HepG2 (cell line): ENCODE results near the gene CERS6. TPM values are rescaled to one million over a fixed set of nuclear protein-coding genes. Genes with fewer than 3 reads are reported as not detected.
A peak's percentile ranks its signal among the peaks of the same experiment; 100 is the strongest.

Experiments
- ARNT2 ChIP-seq: sonication (generic); formaldehyde crosslinking; IDR thresholded peaks from 2 replicates; pipeline ENCODE4 v1.8.0; 2022; ENCODE audit warnings: mild to moderate bottlenecking, low read depth, missing genetic modification reagents, moderate library complexity
- ATF7-NPFF ChIP-seq: sonication (generic); formaldehyde crosslinking; IDR thresholded peaks from 2 replicates; pipeline ENCODE4 v1.8.1; 2023; ENCODE audit warnings: mild to moderate bottlenecking, low read depth, missing genetic modification reagents, moderate library complexity
- BHLHE40 ChIP-seq: IDR thresholded peaks from 2 replicates; pipeline ENCODE4 v1.6.1; 2011; ENCODE audit warnings: low read length, improper control_type of control experiment
- CAMTA2 ChIP-seq: sonication (generic); formaldehyde crosslinking; IDR thresholded peaks from 2 replicates; pipeline ENCODE4 v1.4.0; 2020; ENCODE audit warnings: mild to moderate bottlenecking, missing genetic modification reagents, borderline replicate concordance
- CREB1 ChIP-seq, 2 experiments: fragments of 450-650 bp in 1 of 2; IDR thresholded peaks; 2 replicates each; pipeline ENCODE4 v1.6.1; 2016 to 2017; ENCODE audit warnings: control low read depth in 1 of 2, mild to moderate bottlenecking in 1 of 2, missing compliant biosample characterization in 1 of 2, missing genetic modification characterization in 1 of 2
- DMAP1 ChIP-seq: IDR thresholded peaks from 2 replicates; pipeline ENCODE4 v1.6.1; 2016
- ETV5 ChIP-seq: IDR thresholded peaks from 2 replicates; pipeline ENCODE4 v1.6.1; 2018; ENCODE audit warnings: missing biosample characterization, missing genetic modification reagents, inconsistent platforms, borderline replicate concordance
- GPN1 ChIP-seq: sonication (generic); formaldehyde crosslinking; IDR thresholded peaks from 2 replicates; pipeline ENCODE4 v1.5.1; 2020; ENCODE audit warnings: missing genetic modification reagents, borderline replicate concordance
- KAT8 ChIP-seq: IDR thresholded peaks from 2 replicates; pipeline ENCODE4 v1.6.1; 2016; ENCODE audit warnings: missing genetic modification reagents, missing compliant biosample characterization
- KDM3A ChIP-seq: IDR thresholded peaks from 2 replicates; pipeline ENCODE4 v1.6.1; 2018; ENCODE audit warnings: low read depth, missing compliant biosample characterization
- LBX2 ChIP-seq: sonication (generic); formaldehyde crosslinking; IDR thresholded peaks from 2 replicates; pipeline ENCODE4 v1.5.0; 2020; ENCODE audit warnings: missing genetic modification reagents, mild to moderate bottlenecking, borderline replicate concordance
- MAX ChIP-seq: IDR thresholded peaks from 2 replicates; pipeline ENCODE4 v1.6.1; 2012; ENCODE audit warnings: inconsistent platforms
- NFRKB ChIP-seq: fragments of 450-650 bp; IDR thresholded peaks from 2 replicates; pipeline ENCODE4 v1.6.1; 2017
- PHB2 ChIP-seq: fragments of 450-650 bp; IDR thresholded peaks from 2 replicates; pipeline ENCODE4 v1.6.1; 2018; ENCODE audit not compliant: partially characterized antibody
- SMC3 ChIP-seq: IDR thresholded peaks from 2 replicates; pipeline ENCODE4 v1.6.1; 2011; ENCODE audit warnings: low read length, improper control_type of control experiment
- SNAI1 ChIP-seq: sonication (generic); formaldehyde crosslinking; IDR thresholded peaks from 2 replicates; pipeline ENCODE4 v1.5.0; 2020; ENCODE audit warnings: mild to moderate bottlenecking, missing genetic modification reagents, borderline replicate concordance
- SP1 ChIP-seq, 2 experiments: fragments of 450-650 bp in 1 of 2; sonication (generic) in 1 of 2; formaldehyde crosslinking in 1 of 2; IDR thresholded peaks; 2 replicates each; pipeline versions ENCODE4 v1.4.0 to v1.6.1; 2016 to 2020; ENCODE audit warnings: missing genetic modification reagents in 1 of 2
- SRY ChIP-seq: sonication (generic); formaldehyde crosslinking; IDR thresholded peaks from 2 replicates; pipeline ENCODE4 v1.8.0; 2022; ENCODE audit warnings: mild to moderate bottlenecking, missing genetic modification reagents
- TRAFD1 ChIP-seq: sonication (generic); formaldehyde crosslinking; IDR thresholded peaks from 2 replicates; pipeline ENCODE4 v1.5.1; 2020; ENCODE audit warnings: missing genetic modification reagents, mild to moderate bottlenecking, borderline replicate concordance
- ZIK1 ChIP-seq: sonication (generic); formaldehyde crosslinking; IDR thresholded peaks from 2 replicates; pipeline ENCODE4 v1.5.0; 2020; ENCODE audit warnings: mild to moderate bottlenecking, low read depth, missing genetic modification reagents, borderline replicate concordance
- ZNF503 ChIP-seq: sonication (generic); formaldehyde crosslinking; IDR thresholded peaks from 2 replicates; pipeline ENCODE4 v1.4.0; 2020; ENCODE audit warnings: missing genetic modification reagents
- ZNF547 ChIP-seq: sonication (generic); formaldehyde crosslinking; IDR thresholded peaks from 2 replicates; pipeline ENCODE4 v1.5.1; 2020; ENCODE audit warnings: mild to moderate bottlenecking, missing genetic modification reagents
- ZNF549 ChIP-seq: sonication (generic); formaldehyde crosslinking; IDR thresholded peaks from 2 replicates; pipeline ENCODE4 v1.5.0; 2020; ENCODE audit warnings: missing genetic modification reagents
- ZNF580 ChIP-seq: IDR thresholded peaks from 2 replicates; pipeline ENCODE4 v1.6.1; 2016; ENCODE audit warnings: low read depth, borderline replicate concordance
- ZNF737 ChIP-seq: sonication (generic); formaldehyde crosslinking; IDR thresholded peaks from 2 replicates; pipeline ENCODE4 v1.5.0; 2020; ENCODE audit warnings: missing genetic modification reagents, mild to moderate bottlenecking, borderline replicate concordance
- ZNF768 ChIP-seq: sonication (generic); formaldehyde crosslinking; IDR thresholded peaks from 2 replicates; pipeline ENCODE4 v1.4.0; 2020; ENCODE audit warnings: missing genetic modification reagents
- polyA plus RNA-seq, 8 experiments: library from polyadenylated mRNA; depleted of rRNA in 3 of 8; stranded (reverse) in 7 of 8; unstranded in 1 of 8; fragments of >200 nt; fragmentation: Illumina TruSeq in 4 of 8; extraction: Trizol in 4 of 8; gene quantifications; 2 replicates each; pipeline versions ENCODE4 v1.2.1 to v1.2.3, GENCODE V29; 2011 to 2016; ENCODE audit warnings: low read depth in 4 of 8, missing spikeins in 1 of 8, mixed read lengths in 1 of 8; ENCODE audit not compliant: insufficient read depth in 1 of 8
- total RNA-seq, 5 experiments: library from RNA; depleted of rRNA; stranded (reverse); fragments of >200 nt; fragmentation: Illumina TruSeq; extraction: Trizol; gene quantifications; 2 replicates each; pipeline ENCODE4 v1.2.3, GENCODE V29; 2016; ENCODE audit warnings: low read depth in 1 of 5

Gene CERS6
- total and polyA plus RNA-seq, 2 of the 13 experiments (the other 11 are each of a cell fraction or from before 2014, with no cell fraction given): 10.1 to 20.3 TPM

GRCh38 chr2:168494190-168494711 is 38.2 kb downstream of the CERS6 start (continued):
- TF ChIP-seq ZNF503 (no peak; the same call in 1 of the 2 replicates), ATF7-NPFF (CRISPR knock-in tag) (no peak), SNAI1 (CRISPR knock-in tag) (no peak), LBX2 (CRISPR knock-in tag) (no peak), CAMTA2 (CRISPR knock-in tag) (no peak), SMC3 (peak; percentile 68), TRAFD1 (CRISPR knock-in tag) (no peak), MAX (no peak), ZNF737 (CRISPR knock-in tag) (no peak), KDM3A (CRISPR knock-in tag) (0 out of 2 replicates have a peak, but pooled peaks have one; percentile 68), SRY (CRISPR knock-in tag) (no peak), KAT8 (no peak; the same call in 1 of the 2 replicates), PHB2 (no peak), NFRKB (no peak), DMAP1 (CRISPR knock-in tag) (peak; percentile 65; the same call in 1 of the 2 replicates), ZNF549 (CRISPR knock-in tag) (no peak), ZNF580 (peak; percentile 57; the same call in 1 of the 2 replicates), ZNF547 (CRISPR knock-in tag) (no peak), ETV5 (CRISPR knock-in tag) (no peak; the same call in 1 of the 2 replicates), CREB1 (IDR thresholded peaks at IDR 0.05) (no peak), CREB1 (CRISPR knock-in tag; IDR thresholded peaks at IDR 0.05) (peak; percentile 57), BHLHE40 (no peak), ARNT2 (CRISPR knock-in tag) (no peak), SP1 (IDR thresholded peaks at IDR 0.05) (no peak), SP1 (CRISPR knock-in tag; IDR thresholded peaks at IDR 0.05) (no peak), ZNF768 (no peak; the same call in 1 of the 2 replicates), ZIK1 (CRISPR knock-in tag) (no peak), GPN1 (no peak)
